ENCODE results near the gene CHAF1B.

The CHAF1B gene

GRCh38 chr21:36428761-36429432, 43.7 kb downstream of the CHAF1B start:
- no peak for DNase-seq

GRCh38 chr21:36429947-36430546, 44.9 kb downstream of the CHAF1B start:
- peak in 2 of 6 experiments; percentile 24 to 30 for DNase-seq

DNA sequence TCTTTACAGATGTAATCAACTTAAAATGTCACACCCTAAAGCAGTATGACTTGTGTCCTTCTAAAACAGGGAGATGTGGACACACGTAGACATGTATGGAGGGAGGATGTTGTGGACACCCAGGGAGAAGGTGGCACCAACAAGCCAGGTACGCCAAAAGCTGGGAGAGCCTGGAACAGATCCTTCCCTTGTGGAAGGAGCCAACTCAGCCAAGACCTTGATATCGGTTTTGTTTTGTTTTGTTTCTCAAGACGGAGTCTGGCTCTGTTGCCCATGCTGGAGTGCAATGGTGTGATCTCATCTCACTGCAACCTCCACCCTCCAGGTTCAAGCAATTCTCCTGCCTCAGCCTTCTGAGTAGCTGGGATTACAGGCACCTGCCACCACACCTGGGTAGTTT, 45.6 kb downstream of the CHAF1B start:
- DNase-seq, result no peak

GRCh38 chr21:36431252-36431651, 46.1 kb downstream of the CHAF1B start:
- no peak for DNase-seq

- DNase-seq, result no peak
Measured at GRCh38 chr21:36433059-36433709, 48.0 kb downstream of the CHAF1B start.

GRCh38 chr21:36434144-36434543, 49.0 kb downstream of the CHAF1B start:
- no peak for DNase-seq

DNA sequence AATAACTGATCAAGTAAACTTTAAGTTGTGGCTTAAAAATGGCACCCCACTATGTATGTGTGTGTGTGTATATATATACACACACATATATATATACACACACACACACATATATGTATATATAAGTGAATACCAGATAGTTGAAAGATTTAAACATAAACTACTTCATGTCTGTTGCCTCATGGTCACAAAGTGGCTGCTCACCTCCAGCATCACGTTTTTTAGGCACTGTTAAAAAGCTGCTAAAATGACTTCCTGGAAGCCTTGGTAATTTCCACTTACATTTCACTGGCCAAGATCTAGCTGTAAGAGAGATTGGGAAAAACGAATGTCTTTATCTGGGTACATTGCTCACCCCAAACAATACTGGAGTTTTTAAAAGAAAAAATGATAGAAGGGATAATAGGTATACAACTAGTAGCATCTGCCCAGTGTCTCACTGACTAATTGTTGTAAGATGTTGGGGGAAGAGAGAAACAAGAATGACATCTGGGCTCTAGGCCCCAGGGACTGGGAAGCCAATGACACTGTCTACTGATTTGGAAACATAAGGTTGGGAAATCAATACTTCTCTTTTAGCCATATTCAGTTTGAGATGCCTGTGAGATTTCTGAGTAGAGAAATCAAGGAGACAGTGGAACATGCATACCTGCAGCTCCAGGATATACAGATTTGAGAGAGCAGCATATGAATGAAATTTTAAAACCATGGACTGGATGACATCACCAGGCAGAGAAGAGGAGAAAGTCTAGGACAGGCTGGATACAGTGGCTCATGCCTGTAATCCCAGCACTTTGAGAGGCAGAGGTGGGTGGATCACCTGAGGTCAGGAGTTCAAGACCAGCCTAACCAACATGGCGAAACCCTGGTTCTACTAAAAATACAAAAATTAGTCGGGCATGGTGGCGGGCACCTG, 51.9 kb downstream of the CHAF1B start:
- DNase-seq, result no peak

DNA sequence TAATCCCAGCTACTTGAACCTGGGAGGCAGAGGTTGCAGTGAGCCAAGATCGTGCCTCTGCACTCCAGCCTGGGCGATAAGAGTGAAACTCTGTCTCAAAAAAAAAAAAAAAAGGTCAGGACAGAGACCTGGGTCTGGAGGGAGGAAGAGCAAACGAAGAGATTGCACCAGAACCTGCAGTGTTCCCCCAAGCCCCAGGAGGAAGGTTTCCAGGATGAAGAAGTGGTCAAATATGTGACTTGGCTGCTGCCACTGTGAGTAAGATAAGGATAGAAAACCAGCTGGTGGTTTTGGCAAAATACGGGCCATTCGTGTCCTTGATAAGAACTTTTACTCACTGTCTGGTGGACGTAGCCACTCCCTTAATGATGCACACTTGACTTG, 52.5 kb downstream of the CHAF1B start:
- no peak for DNase-seq

GRCh38 chr21:36441715-36442114, 56.5 kb downstream of the CHAF1B start:
- no peak for DNase-seq

DNA sequence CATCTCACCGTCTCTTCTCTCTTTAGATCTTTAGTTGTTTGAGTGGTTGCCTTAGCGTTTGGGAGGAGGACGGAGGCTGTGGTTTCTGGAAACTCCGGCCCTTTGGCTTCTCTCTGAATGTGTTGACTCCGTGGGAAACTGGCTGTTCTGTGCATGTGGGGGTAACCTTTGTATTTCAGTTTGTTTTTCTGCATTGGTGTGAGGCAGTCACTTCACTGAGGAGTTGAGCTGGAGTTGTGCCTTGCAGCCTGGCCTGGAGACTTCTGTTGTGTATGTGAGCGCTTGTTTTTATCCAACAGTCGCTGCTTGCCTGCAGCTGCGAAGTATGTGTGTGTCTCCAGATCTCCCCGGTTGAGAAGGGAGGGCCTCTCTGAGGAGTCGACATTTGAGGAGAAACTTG, 61.1 kb downstream of the CHAF1B start:
- DNase-seq, result no peak

DNA sequence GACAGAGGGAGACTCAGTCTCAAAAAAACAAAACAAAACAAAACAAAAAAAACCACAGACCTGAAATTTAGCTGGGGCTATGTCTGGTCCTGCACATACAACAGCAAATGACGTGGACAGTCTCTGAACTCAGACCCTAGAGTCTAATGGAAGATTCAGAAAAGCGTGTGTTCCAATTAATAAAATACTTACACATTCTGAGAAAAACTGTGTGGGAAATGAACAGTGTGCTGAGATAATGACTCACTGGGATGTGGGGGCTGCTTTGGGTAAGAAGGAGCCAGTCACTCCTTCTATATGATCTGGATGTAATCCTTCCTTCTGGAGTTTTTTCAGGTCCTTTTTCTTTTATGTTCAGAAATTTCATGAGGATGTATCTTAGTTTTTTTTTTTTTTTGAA, 65.3 kb downstream of the CHAF1B start:
- no peak for DNase-seq

DNA sequence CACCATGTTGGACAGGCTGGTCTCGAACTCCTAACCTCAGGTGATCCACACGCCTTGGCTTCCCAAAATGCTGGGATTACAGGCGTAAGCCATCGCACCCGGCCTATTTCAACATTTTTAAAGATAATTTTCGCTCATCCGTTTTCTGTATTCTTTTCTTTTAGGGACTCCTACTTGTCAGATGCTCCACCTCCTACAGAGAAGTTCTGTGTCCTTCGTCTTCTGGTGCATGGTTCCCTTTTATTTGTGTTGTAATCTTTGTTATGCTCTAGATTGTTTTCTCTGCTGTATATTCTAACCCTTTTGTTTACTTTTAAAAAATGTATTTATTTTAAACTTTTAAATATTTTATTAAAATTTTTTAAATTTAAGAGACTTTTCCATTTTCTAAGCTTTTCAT, 66.3 kb downstream of the CHAF1B start:
- DNase-seq, result no peak

- no peak for DNase-seq
Measured at GRCh38 chr21:36452281-36452825, 67.2 kb downstream of the CHAF1B start.

DNA sequence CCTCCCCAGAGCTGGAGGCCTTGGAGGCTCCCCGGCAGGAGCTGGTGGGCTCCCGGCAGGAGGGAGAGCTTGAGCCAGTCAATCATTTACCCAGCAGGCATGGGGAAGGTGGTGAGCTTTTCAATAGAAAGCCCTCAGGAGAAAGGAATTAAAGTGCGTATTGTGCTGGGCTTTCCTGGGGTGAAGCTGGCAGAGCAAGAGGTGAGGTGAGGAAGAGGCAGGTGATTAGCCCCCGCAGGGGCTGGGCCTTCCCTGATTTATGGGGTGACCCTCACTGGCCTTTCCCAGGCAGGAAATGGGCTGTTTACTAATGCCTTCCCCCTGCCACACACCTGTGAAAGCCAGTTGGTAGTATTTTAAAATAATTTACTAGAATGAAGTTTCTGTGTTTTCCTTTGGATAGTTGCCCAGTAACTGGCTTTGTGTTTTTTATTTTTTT, 68.9 kb downstream of the CHAF1B start:
- DNase-seq, result no peak

DNA sequence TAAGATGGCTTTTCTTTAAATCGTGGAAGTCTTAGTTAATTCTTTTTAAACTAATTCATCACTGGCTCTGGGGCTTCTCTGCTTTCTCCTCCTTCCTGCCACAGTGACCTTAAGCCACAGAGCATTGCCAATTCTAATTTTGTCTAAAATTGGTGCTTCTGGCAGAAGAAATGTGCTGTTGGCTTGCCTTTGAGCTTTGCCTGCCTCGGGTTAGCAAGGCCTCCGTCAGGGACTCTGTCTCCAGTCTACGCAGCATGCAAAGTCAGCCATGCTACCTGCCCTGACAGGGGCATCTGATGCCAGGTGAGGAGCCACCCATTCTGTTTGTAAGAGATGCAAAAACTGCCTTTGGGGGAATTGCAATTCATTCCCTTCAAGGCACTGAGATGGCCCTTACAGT, 69.5 kb downstream of the CHAF1B start:
- no peak for DNase-seq

DNA sequence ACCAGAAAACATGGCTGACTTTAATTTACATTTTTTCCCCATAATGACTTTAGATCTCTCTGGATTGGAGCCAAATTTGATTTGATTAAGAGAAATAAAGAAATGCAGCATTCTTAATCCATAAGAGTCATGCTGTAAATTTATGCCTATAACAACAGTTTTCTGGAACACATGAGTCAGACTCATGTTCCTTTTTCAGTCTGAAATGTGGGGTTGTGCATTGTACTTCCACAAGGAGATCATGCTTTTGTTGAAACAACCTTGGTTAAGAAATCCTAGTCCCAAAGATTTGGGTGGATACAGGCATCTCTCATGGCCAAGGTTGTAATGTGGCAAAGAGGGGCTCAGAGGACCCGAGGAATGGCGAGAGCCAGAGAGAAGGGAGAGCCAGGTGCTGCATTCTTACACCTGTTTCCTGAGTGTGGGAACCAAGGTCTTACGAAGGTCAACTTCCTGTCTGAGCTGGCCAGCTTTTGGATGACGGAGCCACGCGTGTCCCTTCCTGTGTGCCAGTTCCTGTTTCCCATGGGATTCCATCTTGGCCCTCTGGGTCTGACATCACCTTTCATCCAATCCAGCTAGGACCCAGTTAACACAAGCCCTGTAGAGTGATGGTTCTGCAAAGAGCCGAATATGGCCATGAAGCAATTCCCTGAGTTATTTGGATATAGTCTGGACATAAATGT, 71.7 kb downstream of the CHAF1B start:
- DNase-seq, result no peak

- no peak for DNase-seq
Measured at GRCh38 chr21:36459098-36459497, 73.9 kb downstream of the CHAF1B start.

DNA sequence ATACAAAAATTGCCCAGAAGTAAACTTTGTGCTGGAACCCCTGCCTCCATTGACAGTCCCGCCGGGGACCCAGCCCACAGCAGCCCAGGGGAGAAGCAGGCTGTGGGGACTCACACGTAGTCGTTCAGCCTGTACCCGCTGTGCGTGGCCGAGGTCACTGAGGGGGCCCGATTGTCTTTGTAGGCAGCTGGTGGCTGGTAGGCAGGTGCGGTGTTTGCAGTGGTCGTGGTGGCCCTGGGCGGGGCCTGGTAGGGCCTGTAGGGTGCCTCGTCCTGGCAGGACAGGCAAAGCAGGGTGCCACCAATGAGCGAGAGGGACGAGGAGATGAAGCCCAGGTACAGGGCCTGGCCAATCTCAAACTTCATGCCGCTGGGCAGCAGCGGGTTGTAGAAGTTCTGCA, 75.7 kb downstream of the CHAF1B start:
- DNase-seq, result no peak

GRCh38 chr21:36461277-36461917, 76.2 kb downstream of the CHAF1B start:
- no peak for DNase-seq

DNA sequence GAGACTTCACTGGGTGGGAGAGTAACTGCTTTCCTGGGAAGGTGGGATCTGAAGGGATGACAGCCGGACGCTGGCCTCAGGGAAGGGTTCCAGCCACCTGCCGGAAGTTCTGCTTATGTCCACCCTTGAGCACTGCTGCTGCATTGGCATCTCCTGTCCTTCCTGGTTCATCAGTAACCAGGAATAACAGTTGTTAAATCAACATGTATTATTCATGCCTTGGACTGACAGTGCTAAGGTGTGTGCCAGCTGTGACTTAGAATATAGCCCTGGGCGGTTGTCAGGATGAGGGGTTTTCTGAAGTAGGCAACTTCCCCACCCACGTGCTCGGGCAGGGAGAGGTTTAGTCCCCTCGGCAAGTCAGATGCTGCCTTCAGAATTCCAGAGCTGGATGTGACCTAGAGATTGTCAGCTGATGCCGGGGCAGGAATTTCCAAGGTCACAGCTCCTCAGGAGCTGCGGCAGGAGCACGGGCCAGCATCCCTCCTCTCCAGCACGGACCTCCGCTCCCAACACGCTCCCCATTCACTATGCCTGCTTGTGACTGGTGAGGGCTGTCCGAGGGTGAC, 76.8 kb downstream of the CHAF1B start:
- DNase-seq, result no peak

DNA sequence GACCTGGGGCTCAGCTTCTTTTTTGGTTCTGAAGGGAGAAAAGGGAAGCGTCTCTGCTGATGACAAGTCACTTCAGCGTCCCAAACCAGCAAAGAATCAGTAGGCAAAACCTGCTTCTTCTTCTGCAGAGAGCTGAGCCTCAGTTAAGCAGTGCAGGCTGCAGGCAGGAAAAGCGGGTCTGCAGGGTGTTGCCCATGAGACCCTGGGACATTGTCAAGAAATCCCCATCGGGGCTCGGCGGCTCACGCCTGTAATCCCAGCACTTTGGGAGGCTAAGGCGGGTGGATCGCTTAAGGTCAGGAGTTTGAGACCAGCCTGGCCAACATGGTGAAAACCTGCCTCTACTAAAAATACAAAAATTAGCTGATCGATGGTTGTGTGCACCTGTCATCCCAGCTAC, 78.0 kb downstream of the CHAF1B start:
- no peak for DNase-seq

DNA sequence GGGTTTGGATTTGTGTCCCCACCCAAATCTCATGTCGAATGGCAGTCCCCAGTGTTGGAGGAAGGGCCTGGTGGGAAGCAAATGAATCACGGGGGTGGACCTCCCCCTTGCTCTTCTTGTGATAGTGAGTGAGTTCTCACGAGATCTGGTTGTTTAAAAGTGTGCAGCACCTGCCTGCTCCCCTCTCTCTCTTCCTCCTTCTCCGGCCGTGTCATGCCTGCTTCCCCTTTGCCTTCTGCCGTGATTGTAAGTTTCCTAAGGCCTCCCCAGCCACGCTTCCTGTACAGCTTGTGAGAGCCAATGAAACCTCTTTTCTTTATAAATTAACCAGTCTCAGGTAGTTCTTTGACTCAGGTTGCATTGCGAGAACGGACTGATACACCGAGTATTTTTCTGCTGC, 78.8 kb downstream of the CHAF1B start:
- no peak for DNase-seq
